Neural crest cell (in vitro differentiated cells): Measurements from ENCODE around the gene CTSG. TPM values are rescaled to one million over a fixed set of nuclear protein-coding genes. Genes with fewer than 3 reads are reported as not detected.
"Not testable (repeated sequence)": the region's sequence is repeated elsewhere in the genome, so short reads cannot be mapped to it uniquely, and the experiment has no call there.

Source experiments
- DNase-seq: peaks from one replicate; pipeline ENCODE4 v3.0.0; 2021; ENCODE audit warnings: low read depth, mixed read lengths, low spot score
- H3K27ac Mint-ChIP-seq: one replicate; pipeline ENCODE4 v1.8.0; 2021; ENCODE audit warnings: mild to moderate bottlenecking, mixed read lengths; ENCODE audit not compliant: unreplicated experiment
- H3K27me3 Mint-ChIP-seq: 2 replicates; pipeline ENCODE4 v1.8.0; 2021; ENCODE audit warnings: low read depth, mild to moderate bottlenecking, mixed read lengths
- H3K36me3 Mint-ChIP-seq: 2 replicates; pipeline ENCODE4 v1.8.0; 2021; ENCODE audit warnings: low read depth, mild to moderate bottlenecking, mixed read lengths
- H3K4me1 Mint-ChIP-seq: 2 replicates; pipeline ENCODE4 v1.8.0; 2021; ENCODE audit warnings: mixed read lengths
- H3K4me3 Mint-ChIP-seq: one replicate; pipeline ENCODE4 v1.8.0; 2021; ENCODE audit warnings: mild to moderate bottlenecking, mixed read lengths
- H3K9me3 Mint-ChIP-seq: 2 replicates; pipeline ENCODE4 v1.8.0; 2021; ENCODE audit warnings: mixed read lengths
- total RNA-seq: library from RNA; stranded (reverse); gene quantifications from 2 replicates; pipeline ENCODE4 v1.2.1, GENCODE V29; 2021
- TF ChIP-seq, protein P1 (sequence below): fragments of 200-600 bp; sonication (generic); conservative IDR thresholded peaks from 2 replicates; pipeline ENCODE4 v1.5.0; 2021; ENCODE audit warnings: antibody characterized with exemption, mild to moderate bottlenecking

The CTSG gene
- total RNA-seq, 1 donor from 2014 or later = not detected

DNA sequence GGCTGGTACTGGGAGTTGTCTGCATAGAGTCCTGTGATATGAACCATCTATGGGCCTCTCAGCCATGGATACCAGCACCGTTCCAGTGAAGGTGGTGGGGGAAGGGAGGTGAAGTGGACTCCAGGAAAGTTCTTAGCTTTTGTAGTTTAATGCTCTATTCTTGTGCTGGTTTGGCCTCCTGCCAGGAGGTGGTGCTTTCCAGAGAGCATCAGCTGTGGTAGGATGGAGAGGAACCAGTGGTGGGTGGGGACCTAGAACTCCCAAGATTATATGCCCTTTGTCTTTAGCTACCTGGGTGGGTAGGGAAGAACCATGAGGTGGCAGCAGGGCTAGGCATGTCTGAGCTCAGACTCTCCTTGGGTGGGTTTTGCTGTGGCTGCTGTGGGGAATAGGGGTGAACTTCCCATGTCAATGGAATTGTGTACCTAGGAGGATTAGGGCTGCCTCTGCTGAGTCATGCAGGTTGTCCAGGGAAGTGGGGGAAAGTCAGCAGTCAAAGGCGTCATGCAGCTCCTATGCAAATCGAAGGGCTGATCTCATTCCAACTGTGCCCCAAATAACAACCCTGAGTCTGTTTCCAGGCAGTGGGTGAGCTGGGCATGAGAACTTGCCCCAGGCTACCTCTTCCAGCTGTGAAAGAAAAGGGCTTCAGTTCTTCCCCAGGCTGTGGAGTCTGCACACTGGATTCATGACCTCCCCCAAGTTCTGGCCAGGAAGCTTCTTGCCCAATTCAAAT lies 19.2 kb upstream of the CTSG start:
- Mint-ChIP-seq H3K27me3 (peaks cover 5% of the 10 kb centered on the region), H3K9me3 (peaks cover 26% of the 10 kb centered on the region), H3K4me1 (no peaks in the 10 kb centered on the region), H3K4me3 (no peak overlapping the region), H3K27ac (no peak overlapping the region), H3K36me3 (no peaks in the 10 kb centered on the region)
- TF ChIP-seq, protein P1, sequence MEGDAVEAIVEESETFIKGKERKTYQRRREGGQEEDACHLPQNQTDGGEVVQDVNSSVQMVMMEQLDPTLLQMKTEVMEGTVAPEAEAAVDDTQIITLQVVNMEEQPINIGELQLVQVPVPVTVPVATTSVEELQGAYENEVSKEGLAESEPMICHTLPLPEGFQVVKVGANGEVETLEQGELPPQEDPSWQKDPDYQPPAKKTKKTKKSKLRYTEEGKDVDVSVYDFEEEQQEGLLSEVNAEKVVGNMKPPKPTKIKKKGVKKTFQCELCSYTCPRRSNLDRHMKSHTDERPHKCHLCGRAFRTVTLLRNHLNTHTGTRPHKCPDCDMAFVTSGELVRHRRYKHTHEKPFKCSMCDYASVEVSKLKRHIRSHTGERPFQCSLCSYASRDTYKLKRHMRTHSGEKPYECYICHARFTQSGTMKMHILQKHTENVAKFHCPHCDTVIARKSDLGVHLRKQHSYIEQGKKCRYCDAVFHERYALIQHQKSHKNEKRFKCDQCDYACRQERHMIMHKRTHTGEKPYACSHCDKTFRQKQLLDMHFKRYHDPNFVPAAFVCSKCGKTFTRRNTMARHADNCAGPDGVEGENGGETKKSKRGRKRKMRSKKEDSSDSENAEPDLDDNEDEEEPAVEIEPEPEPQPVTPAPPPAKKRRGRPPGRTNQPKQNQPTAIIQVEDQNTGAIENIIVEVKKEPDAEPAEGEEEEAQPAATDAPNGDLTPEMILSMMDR = no peak
- no peak for DNase-seq

GRCh38 chr14:24591004-24591403 lies 15.0 kb upstream of the CTSG start:
- not testable (repeated sequence) for DNase-seq
- H3K9me3 Mint-ChIP-seq = peaks cover 14% of the 10 kb centered on the region

GRCh38 chr14:24584402-24584801 lies 8.4 kb upstream of the CTSG start:
- H3K9me3 Mint-ChIP-seq = peaks cover 13% of the 10 kb centered on the region
- not testable (repeated sequence) for H3K4me3 Mint-ChIP-seq, DNase-seq, H3K27me3 Mint-ChIP-seq, H3K27ac Mint-ChIP-seq, H3K36me3 Mint-ChIP-seq, H3K4me1 Mint-ChIP-seq

More at GRCh38 chr14:24591004-24591403, 15.0 kb upstream of the CTSG start:
- not testable (repeated sequence) for H3K4me3 Mint-ChIP-seq, H3K4me1 Mint-ChIP-seq, H3K36me3 Mint-ChIP-seq, H3K27ac Mint-ChIP-seq, H3K27me3 Mint-ChIP-seq

DNA sequence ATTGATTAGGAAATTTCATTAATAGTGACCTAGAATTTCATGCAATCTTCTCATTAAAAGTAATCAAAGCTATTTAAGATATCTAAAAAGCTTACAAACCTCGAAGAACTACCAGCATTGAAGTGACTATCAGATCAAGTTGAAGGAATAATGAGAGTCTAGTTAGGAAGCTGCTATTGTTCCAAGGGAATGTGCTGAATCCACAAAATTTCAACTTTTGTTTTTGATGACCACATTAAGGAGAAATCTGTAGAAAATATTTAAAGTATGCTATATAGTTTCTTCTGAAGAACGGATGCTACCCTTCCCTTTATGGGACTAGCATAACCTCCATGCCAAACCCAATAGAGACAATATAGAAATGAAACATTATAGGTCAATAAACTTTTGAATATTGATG lies 2.5 kb upstream of the CTSG start:
- TF ChIP-seq, protein P1 = no peak
- Mint-ChIP-seq H3K27me3 (peaks cover 10% of the 10 kb centered on the region), H3K27ac (no peak overlapping the region), H3K36me3 (no peaks in the 10 kb centered on the region), H3K4me1 (no peaks in the 10 kb centered on the region), H3K4me3 (no peak overlapping the region), H3K9me3 (no peaks in the 10 kb centered on the region)
- no peak for DNase-seq

GRCh38 chr14:24576771-24577170 lies 721 bp upstream of the CTSG start:
- Mint-ChIP-seq H3K36me3 (no peaks in the 10 kb centered on the region), H3K4me1 (no peaks in the 10 kb centered on the region), H3K9me3 (no peaks in the 10 kb centered on the region), H3K27me3 (peaks cover 14% of the 10 kb centered on the region), H3K4me3 (no peak overlapping the region), H3K27ac (no peak overlapping the region)
- no peak for DNase-seq
- TF ChIP-seq, protein P1 = no peak

- DNase-seq = no peak
- H3K27me3 Mint-ChIP-seq = peaks cover 27% of the 10 kb centered on the region
- H3K4me1 Mint-ChIP-seq = no peaks in the 10 kb centered on the region
These were observed 1.8 kb downstream of the CTSG start for GRCh38 chr14:24574206-24574774.

More at GRCh38 chr14:24574206-24574774, 1.8 kb downstream of the CTSG start:
- no peaks in the 10 kb centered on the region for H3K36me3 Mint-ChIP-seq
- no peak overlapping the region for H3K27ac Mint-ChIP-seq
- no peaks in the 10 kb centered on the region for H3K9me3 Mint-ChIP-seq
- TF ChIP-seq, protein P1 = no peak
- H3K4me3 Mint-ChIP-seq = no peak overlapping the region
